Measurements from ENCODE around the gene CLIC4.
"Not testable (repeated sequence)": the region's sequence is repeated elsewhere in the genome, so short reads cannot be mapped to it uniquely, and the experiment has no call there.

Gene CLIC4

DNA sequence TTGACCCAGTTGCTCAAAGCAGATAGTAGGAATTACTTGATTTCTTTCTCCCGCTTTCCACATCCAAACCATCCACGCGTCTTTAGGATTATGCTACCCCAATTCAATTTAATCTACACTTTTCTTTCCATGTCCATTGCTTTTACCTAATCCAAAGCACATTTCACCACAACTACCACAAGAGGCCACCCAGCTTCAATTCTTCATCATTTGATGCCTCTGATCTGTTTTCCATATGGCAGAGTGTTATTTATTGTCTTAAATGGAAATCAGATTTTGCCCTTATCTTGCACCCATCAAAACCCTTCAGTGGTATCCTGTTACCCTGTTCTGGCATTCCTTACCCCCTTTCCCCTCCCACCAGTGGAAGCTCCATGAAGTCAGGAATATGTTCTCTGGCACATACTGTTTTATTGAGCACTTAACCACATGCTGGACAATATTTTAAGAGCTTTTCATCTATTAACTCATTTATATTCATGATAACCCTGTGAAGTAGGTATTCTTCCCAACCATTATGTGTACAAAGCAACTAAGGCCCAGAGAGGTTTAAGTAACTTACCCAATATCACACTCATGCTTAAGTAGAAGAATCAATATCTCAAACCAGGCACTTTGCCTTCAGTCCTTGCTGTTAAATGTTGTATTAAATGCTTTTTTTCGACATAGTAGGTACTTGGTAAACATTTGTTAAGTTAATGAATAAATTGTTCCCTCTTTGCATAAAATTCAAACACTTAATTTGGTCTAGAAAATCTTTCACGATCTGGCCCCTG, 34.6 kb downstream of the CLIC4 start:
- no peak overlapping the region for H3K4me2 ChIP-seq (ENCODE audit: low read depth, low read length, poor library complexity, severe bottlenecking)
- H4K20me1 ChIP-seq (ENCODE audit: insufficient read depth, low read length, poor library complexity, severe bottlenecking) = peaks cover 52% of the 10 kb centered on the region
- H3F3A ChIP-seq (ENCODE audit: low read depth) = no peaks in the 10 kb centered on the region
- no peaks in the 10 kb centered on the region for H3K9me3 ChIP-seq (ENCODE audit: insufficient read depth, low read depth, low read length)
- no peak overlapping the region for H3K9ac ChIP-seq (ENCODE audit: low read depth, low read length, poor library complexity, severe bottlenecking)
- TF ChIP-seq, protein P1, sequence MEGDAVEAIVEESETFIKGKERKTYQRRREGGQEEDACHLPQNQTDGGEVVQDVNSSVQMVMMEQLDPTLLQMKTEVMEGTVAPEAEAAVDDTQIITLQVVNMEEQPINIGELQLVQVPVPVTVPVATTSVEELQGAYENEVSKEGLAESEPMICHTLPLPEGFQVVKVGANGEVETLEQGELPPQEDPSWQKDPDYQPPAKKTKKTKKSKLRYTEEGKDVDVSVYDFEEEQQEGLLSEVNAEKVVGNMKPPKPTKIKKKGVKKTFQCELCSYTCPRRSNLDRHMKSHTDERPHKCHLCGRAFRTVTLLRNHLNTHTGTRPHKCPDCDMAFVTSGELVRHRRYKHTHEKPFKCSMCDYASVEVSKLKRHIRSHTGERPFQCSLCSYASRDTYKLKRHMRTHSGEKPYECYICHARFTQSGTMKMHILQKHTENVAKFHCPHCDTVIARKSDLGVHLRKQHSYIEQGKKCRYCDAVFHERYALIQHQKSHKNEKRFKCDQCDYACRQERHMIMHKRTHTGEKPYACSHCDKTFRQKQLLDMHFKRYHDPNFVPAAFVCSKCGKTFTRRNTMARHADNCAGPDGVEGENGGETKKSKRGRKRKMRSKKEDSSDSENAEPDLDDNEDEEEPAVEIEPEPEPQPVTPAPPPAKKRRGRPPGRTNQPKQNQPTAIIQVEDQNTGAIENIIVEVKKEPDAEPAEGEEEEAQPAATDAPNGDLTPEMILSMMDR (conservative IDR thresholded peaks at IDR 0.05; ENCODE audit: low read length) = peak; percentile 45
- TF ChIP-seq EZH2phosphoT487 (IDR thresholded peaks at IDR 0.05; ENCODE audit: borderline replicate concordance) = no peak
- no peaks in the 10 kb centered on the region for H3K27me3 ChIP-seq (ENCODE audit: insufficient read depth, low read length, poor library complexity, severe bottlenecking)
- no peak overlapping the region for H3K4me3 ChIP-seq (ENCODE audit: low read length, poor library complexity, severe bottlenecking)
- H3K36me3 ChIP-seq (ENCODE audit: insufficient read depth, low read length) = no peaks in the 10 kb centered on the region
- peaks cover 12% of the 10 kb centered on the region for H3K4me1 ChIP-seq (ENCODE audit: insufficient read depth, low read length, poor library complexity, severe bottlenecking)
- no peaks in the 10 kb centered on the region for H3K9me2 ChIP-seq (replicated peaks; ENCODE audit: low read depth, low read length)
- H2AFZ ChIP-seq (ENCODE audit: low read length) = no peak overlapping the region
- H3K79me2 ChIP-seq (ENCODE audit: insufficient read depth, low read length) = peaks cover 99% of the 10 kb centered on the region

DNA sequence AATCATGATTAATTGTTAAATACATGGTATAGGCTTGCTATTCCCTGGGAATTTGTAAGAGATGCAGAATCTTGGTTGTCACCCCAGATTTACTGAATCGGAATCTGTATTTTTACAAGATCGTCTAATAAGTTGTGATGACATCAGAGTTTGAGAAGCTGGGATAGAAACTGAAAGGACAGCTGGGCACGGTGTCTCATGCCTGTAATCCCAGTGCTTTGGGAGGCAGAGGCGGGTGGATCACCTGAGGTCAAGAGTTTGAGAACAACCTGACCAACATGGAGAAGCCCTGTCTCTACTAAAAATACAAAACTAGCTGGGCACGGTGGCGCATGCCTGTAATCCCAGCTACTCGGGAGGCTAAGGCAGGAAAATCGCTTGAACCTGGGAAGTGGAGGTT, 35.4 kb downstream of the CLIC4 start:
- H3K27me3 ChIP-seq (ENCODE audit: insufficient read depth, low read length, poor library complexity, severe bottlenecking); H3K9me2 ChIP-seq (replicated peaks; ENCODE audit: low read depth, low read length); H3K4me3 ChIP-seq (ENCODE audit: low read length, poor library complexity, severe bottlenecking); H3K9ac ChIP-seq (ENCODE audit: low read depth, low read length, poor library complexity, severe bottlenecking); H3F3A ChIP-seq (ENCODE audit: low read depth); H3K36me3 ChIP-seq (ENCODE audit: insufficient read depth, low read length); H2AFZ ChIP-seq (ENCODE audit: low read length); H3K4me2 ChIP-seq (ENCODE audit: low read depth, low read length, poor library complexity, severe bottlenecking); H3K9me3 ChIP-seq (ENCODE audit: insufficient read depth, low read depth, low read length): not testable (repeated sequence)
- H3K79me2 ChIP-seq (ENCODE audit: insufficient read depth, low read length) = peaks cover 99% of the 10 kb centered on the region
- H4K20me1 ChIP-seq (ENCODE audit: insufficient read depth, low read length, poor library complexity, severe bottlenecking) = peaks cover 48% of the 10 kb centered on the region
- peaks cover 16% of the 10 kb centered on the region for H3K4me1 ChIP-seq (ENCODE audit: insufficient read depth, low read length, poor library complexity, severe bottlenecking)

DNA sequence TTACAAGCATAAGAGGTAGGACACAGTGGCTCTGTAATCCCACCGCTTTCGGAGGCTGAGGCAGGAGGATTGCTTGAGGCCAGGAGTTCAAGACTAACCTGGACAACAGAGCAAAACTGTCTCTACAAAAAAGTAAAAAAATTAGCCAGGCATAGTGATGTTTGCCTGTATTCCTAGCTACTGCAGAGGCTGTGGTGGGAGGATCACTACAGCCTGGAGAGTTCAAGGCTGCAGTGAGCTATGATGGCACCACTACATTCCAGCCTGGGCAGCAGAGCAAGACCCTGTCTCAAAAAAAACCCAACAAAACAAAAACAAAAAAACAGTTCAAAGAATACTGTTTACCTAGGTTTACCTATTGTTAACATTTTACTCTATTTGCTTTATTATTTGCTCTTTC, 37.4 kb downstream of the CLIC4 start:
- Histone ChIP-seq H3F3A (ENCODE audit: low read depth) (no peaks in the 10 kb centered on the region), H3K79me2 (ENCODE audit: insufficient read depth, low read length) (peaks cover 95% of the 10 kb centered on the region), H3K36me3 (ENCODE audit: insufficient read depth, low read length) (no peaks in the 10 kb centered on the region), H3K9me2 (replicated peaks; ENCODE audit: low read depth, low read length) (no peaks in the 10 kb centered on the region), H3K9ac (ENCODE audit: low read depth, low read length, poor library complexity, severe bottlenecking) (no peak overlapping the region), H3K4me2 (ENCODE audit: low read depth, low read length, poor library complexity, severe bottlenecking) (no peak overlapping the region), H3K9me3 (ENCODE audit: insufficient read depth, low read depth, low read length) (no peaks in the 10 kb centered on the region), H3K4me1 (ENCODE audit: insufficient read depth, low read length, poor library complexity, severe bottlenecking) (peaks cover 16% of the 10 kb centered on the region), H4K20me1 (ENCODE audit: insufficient read depth, low read length, poor library complexity, severe bottlenecking) (peaks cover 50% of the 10 kb centered on the region), H2AFZ (ENCODE audit: low read length) (no peak overlapping the region), H3K27me3 (ENCODE audit: insufficient read depth, low read length, poor library complexity, severe bottlenecking) (no peaks in the 10 kb centered on the region), H3K4me3 (ENCODE audit: low read length, poor library complexity, severe bottlenecking) (no peak overlapping the region)
- TF ChIP-seq EZH2phosphoT487 (IDR thresholded peaks at IDR 0.05; ENCODE audit: borderline replicate concordance) = no peak
- TF ChIP-seq, protein P1 (conservative IDR thresholded peaks at IDR 0.05; ENCODE audit: low read length) = no peak

DNA sequence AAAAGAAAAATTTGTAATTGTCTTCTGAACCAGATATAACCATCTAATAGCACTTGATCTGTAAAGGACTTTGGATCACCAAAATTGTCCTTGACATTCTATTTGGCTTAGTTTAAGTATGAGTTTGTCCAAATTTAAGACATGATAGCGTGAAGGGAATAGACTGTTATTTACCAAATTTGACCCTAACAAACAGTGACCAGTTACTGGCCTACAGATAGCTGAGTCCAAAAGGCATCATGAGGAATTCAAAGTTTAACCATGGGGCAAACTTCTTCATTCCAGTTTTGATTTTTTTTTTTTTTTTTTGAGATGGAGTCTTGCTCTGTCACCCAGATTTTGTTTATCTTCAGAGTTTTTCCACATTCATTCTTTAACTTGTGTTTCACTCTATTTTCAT, 38.5 kb downstream of the CLIC4 start:
- peaks cover 7% of the 10 kb centered on the region; the same call in 1 of the 2 replicates for H3K36me3 ChIP-seq (ENCODE audit: insufficient read depth, low read length)
- peaks cover 95% of the 10 kb centered on the region for H3K79me2 ChIP-seq (ENCODE audit: insufficient read depth, low read length)
- no peaks in the 10 kb centered on the region for H3F3A ChIP-seq (ENCODE audit: low read depth)
- H3K4me2 ChIP-seq (ENCODE audit: low read depth, low read length, poor library complexity, severe bottlenecking) = no peak overlapping the region
- H3K4me3 ChIP-seq (ENCODE audit: low read length, poor library complexity, severe bottlenecking) = no peak overlapping the region
- TF ChIP-seq, protein P1 (conservative IDR thresholded peaks at IDR 0.05; ENCODE audit: low read length) = no peak
- TF ChIP-seq EZH2phosphoT487 (IDR thresholded peaks at IDR 0.05; ENCODE audit: borderline replicate concordance) = no peak
- H2AFZ ChIP-seq (ENCODE audit: low read length) = no peak overlapping the region
- H3K9ac ChIP-seq (ENCODE audit: low read depth, low read length, poor library complexity, severe bottlenecking) = no peak overlapping the region
- no peaks in the 10 kb centered on the region for H3K9me3 ChIP-seq (ENCODE audit: insufficient read depth, low read depth, low read length)
- H4K20me1 ChIP-seq (ENCODE audit: insufficient read depth, low read length, poor library complexity, severe bottlenecking) = peaks cover 46% of the 10 kb centered on the region
- no peaks in the 10 kb centered on the region for H3K9me2 ChIP-seq (replicated peaks; ENCODE audit: low read depth, low read length)
- H3K27me3 ChIP-seq (ENCODE audit: insufficient read depth, low read length, poor library complexity, severe bottlenecking) = no peaks in the 10 kb centered on the region
- peaks cover 16% of the 10 kb centered on the region for H3K4me1 ChIP-seq (ENCODE audit: insufficient read depth, low read length, poor library complexity, severe bottlenecking)
